ENCODE data around the gene HOXA6.

The HOXA6 gene

DNA sequence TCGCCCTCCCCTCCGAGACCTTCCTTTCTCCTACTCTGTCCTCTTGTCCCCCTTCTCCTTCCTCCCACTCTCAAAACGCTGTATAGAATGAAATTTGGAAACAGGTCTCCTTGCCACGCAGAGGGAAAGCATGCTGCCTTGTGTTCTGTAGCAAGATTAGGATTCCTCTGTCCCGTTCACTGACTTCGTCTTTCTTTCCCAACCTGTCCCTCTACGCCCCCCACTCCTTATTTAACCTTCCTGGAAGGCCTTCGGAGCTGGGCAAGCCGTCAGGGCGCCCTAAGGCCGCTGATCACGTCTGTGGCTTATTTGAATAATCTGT, 16.4 kb upstream of the HOXA6 start:
- TF ChIP-seq ZNF274 (IDR thresholded peaks at IDR 0.05; ENCODE audit: low read depth, low read length): no peak
- no peak overlapping the region; the same call in 1 of the 2 replicates for H3K4me3 ChIP-seq (ENCODE audit: low read length)

DNA sequence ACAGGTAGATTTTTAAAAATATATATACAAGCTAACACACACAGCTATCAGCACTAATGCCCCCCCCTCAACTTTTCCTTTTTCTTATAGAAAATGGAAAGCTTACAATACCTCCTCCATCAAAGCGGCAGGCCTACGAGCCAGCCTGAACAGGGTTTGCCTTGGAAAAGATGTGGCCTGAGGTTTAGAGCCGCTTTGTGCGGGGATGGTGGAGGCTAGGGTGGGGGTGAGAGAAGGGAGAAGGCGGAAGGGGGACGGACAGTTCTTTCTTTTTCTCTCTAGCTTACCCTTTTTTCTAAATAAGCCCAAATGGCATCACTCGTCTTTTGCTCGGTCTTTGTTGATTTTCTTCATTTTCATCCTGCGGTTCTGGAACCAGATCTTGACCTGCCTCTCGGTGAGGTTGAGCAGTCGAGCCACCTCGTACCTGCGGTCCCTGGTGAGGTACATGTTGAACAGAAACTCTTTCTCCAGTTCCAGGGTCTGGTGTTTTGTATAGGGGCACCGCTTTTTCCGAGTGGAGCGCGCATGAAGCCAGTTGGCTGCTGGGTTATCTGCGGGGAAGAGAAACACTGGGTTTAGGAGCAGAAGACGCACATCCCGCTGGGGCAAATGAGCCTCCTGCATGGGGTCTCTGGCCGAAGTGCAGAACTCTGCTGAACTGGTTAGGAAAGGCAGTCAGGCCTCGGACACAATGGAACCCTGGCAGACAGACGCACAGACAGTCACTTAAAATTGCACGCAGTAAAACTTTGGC, 15.9 kb upstream of the HOXA6 start:
- no peak overlapping the region; the same call in 1 of the 2 replicates for H3K4me3 ChIP-seq (ENCODE audit: low read length)
- no peak for TF ChIP-seq ZNF274 (IDR thresholded peaks at IDR 0.05; ENCODE audit: low read depth, low read length)

DNA sequence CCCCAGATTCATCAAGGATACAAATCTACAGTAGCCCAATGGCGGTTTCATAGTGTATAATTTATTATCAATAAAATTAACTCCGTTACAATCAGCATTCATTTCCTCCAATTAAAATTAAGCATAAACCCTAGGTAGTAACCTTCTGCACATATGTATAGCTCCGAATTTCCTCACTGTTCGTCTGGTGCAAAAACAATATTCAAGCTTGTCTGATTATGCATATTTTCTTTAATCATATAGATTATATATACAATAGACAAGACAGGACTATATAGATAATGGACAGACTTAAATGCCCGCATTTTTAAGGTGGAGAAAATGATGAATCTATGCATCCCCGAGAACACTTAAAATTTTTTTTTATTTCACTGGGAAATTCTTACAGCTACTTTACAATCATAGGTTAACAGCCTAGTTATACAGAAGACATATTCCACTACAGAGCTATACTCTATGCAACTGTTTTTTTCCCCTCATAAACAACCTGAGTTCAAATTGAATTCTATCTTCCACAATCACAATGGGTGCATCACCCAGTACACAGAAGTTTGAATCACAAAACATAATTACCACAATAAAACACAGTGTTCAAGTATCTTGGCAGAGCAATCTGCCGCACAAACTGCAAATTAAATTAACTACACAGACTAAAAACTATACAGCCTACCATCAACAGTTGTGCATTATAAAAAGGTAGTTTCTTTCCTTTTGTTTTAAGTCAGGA, 15.2 kb upstream of the HOXA6 start:
- TF ChIP-seq ZNF274 (IDR thresholded peaks at IDR 0.05; ENCODE audit: low read depth, low read length): no peak
- H3K4me3 ChIP-seq (ENCODE audit: low read length): no peak overlapping the region; the same call in 1 of the 2 replicates

DNA sequence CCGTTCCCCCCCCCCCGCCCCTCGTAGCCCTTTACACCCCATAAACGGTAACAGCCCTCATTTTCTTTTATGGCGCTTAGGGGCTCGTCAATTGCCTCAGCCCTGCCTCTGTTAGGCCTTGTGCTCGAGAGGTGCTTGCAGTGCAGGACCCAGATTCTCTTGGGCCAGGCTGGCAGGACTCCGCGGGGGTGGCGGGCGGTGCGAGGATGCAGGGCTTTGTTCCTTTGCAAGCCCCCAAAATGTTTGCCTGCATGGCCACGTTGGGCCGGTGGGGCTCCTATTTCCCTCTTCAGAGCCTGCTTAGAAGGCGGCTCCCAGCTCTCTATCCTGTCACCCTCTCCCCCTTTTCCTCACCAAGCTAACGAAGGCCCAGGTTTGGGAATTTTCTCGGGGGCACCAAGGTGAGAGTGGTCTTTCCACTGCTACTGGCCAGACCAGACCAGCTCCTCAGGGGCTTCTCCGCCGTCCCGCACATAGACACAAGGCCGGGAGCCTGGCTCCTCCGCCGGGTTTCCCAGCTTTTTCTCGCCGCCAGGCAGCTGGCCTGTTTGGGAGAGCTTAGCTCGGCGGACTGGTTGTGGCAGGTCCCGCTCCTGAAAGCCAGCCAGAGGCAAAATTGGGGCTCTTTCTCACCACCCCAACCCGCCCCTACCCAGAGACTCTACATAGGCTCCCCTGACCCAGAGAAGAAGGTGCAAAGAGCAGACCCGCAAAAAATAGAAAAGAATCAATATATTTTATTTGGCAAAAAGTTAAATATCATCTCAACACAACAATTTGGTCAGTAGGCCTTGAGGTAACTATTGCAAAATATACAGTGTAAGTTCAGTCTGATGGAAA, 14.4 kb upstream of the HOXA6 start:
- H3K4me3 ChIP-seq (ENCODE audit: low read length): no peak overlapping the region
- TF ChIP-seq ZNF274 (IDR thresholded peaks at IDR 0.05; ENCODE audit: low read depth, low read length): no peak

DNA sequence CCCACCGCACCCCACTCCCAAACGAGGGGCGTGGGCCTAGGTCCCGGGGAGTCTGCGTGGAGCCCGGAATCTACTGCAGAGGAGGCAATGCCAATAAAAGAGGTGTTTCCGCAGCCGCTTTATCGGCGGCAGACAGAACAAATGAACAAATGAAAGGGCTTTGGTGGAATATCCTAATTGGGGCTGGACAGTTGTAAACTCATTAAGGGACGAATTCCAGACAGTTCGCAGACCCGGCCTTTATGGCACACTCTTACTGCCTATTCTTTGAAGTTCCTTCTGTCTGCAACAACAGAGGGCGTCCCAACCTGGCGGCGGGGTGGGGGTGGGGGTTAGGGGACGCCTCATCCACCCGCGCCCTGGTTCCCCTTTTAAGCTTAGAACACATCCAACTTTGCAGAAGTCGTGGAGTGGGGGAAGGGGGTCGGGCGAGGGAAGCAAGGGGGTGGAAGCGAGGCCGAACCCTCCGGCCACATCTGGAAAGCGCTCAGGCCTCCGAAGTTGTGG, 13.7 kb upstream of the HOXA6 start:
- no peak overlapping the region; the same call in 1 of the 2 replicates for H3K4me3 ChIP-seq (ENCODE audit: low read length)
- TF ChIP-seq ZNF274 (IDR thresholded peaks at IDR 0.05; ENCODE audit: low read depth, low read length): no peak

DNA sequence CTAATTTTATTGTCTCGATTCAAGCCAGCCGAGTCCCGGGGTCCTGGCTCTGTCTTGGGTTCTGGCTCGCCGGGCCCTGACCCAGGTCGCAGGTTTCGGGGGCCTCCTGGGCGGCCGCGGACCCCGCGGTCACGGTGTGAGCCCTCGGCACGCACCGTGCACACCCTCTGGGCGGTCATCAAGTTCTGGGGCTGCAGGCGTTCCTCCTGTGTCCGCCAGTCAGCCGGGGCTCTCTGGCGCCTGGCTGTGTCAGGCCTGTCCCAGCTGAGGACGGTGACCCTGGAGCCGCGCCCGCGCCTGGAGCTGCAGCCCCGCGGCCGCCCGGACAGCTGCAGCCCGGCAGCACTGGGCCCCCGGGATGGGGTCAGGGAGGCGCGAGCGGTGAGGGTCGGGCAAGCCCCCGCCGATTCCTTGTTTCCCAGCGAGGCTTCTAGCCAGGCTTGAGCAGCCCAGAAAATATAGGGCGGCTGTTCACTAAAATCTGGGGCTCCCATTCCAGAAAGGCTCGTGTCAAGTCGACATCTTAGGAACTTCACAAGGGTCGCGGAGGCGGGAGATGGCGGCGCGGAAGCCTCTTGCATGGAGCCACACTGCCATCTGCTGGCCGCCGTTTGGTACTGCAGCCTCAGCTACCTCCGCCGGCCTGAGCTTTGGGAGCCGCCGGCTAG, 13.1 kb upstream of the HOXA6 start:
- no peak for TF ChIP-seq ZNF274 (IDR thresholded peaks at IDR 0.05; ENCODE audit: low read depth, low read length)
- H3K4me3 ChIP-seq (ENCODE audit: low read length): peak overlapping the region; percentile 59; the same call in 1 of the 2 replicates

DNA sequence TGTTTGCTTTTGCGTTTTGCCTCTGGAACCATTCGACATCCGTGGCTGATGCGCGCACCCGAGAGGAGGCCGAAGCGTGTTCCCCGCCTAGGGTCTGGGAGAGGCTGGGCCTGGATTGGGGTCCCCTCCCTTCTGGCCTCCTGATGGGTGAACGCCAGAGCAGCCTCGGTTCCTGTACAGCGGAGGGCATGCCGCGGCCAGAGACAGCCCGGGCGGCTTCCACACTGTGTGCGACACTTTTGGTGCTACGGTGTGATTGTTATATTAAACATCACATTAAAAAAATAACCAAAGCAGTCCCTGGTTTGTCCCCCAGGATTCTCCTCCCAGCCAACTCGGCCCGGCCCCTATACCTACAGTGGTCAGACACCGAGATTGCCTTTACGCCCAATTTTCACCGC, 12.6 kb upstream of the HOXA6 start:
- TF ChIP-seq ZNF274 (IDR thresholded peaks at IDR 0.05; ENCODE audit: low read depth, low read length): no peak
- H3K4me3 ChIP-seq (ENCODE audit: low read length): peak overlapping the region; percentile 59; the same call in 1 of the 2 replicates

DNA sequence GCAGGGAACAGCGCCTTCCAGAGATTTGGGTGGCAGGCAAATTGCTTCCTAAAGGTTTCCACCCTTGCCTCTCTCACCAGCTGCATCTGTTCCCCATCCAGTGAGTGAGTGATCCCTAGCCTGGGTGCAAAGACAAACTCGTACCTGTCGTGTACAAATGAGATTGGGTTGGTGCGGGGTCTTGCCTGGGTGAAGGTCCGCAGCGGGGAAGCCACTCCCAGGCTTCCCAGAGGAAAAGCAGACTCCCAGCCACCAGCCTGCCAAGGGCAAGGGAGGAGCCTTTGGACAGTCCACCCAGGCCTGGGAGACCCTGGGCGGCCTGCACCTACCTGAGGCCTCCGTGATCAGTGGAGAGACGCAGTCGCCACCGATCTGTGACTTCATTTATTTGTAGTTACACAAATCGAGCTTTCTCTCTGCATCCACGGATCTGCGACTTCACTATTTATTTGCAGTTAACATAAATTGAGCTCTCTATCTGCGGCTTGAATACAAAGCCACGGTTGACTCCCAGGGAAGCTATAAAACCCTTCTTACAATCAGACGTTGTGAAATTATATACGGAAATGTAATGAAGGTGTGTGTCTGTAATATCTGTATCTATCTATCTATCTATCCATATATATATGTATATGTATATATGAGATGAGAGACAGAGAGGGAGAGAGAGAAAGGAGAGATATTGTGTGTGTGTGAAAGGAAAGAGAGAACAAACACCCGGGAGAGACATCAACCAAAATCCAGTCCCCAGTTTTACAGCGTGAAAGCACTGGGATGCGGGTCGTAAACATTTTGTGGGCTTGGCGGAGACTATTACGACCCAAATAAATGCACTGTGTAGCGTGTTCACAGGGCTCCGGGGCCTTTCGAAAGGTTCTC, 11.9 kb upstream of the HOXA6 start:
- TF ChIP-seq ZNF274 (IDR thresholded peaks at IDR 0.05; ENCODE audit: low read depth, low read length): no peak

DNA sequence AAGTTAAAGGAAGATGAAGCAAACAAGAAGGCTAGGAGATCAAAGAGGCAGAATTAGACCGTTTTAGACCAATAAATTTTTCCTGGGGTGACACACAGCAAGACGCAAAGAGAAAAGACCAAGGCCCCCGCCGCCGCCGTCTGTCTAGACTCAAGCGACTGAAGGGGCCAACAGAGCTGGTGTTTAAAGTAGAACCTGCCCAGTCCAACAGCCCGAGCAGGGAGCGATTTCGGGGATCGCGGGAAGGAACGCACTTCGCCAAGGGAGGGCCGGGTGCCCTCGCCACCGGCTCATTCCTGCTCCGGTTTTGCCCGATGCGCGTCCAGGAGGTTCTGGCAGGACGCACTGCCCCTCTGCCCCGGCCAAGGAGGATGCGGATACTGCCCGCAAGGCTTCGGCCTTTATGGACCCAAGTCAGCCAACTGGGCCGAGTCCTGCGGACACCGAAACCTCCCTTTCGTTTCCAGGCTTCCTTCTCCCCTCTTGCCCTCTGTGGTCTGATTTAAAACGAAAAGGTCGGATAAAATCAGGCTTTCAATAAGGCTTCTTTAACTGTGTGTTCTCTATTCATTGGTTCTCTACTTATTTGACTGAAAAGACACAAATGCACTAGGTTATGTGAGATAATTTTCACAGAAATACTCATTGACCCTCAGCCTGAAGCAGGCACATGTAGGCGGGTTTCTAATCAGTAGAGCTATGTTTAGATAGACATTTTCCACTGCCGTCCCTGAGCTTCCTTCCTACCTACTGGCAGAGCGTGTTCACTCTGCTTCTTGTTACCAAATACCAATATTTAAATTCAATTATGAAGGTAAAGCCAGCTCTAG, 11.1 kb upstream of the HOXA6 start:
- no peak overlapping the region for H3K4me3 ChIP-seq (ENCODE audit: low read length)
- TF ChIP-seq ZNF274 (IDR thresholded peaks at IDR 0.05; ENCODE audit: low read depth, low read length): no peak

More for the DNA sequence above, 11.9 kb upstream of the HOXA6 start:
- H3K4me3 ChIP-seq (ENCODE audit: low read length): no peak overlapping the region; the same call in 1 of the 2 replicates

DNA sequence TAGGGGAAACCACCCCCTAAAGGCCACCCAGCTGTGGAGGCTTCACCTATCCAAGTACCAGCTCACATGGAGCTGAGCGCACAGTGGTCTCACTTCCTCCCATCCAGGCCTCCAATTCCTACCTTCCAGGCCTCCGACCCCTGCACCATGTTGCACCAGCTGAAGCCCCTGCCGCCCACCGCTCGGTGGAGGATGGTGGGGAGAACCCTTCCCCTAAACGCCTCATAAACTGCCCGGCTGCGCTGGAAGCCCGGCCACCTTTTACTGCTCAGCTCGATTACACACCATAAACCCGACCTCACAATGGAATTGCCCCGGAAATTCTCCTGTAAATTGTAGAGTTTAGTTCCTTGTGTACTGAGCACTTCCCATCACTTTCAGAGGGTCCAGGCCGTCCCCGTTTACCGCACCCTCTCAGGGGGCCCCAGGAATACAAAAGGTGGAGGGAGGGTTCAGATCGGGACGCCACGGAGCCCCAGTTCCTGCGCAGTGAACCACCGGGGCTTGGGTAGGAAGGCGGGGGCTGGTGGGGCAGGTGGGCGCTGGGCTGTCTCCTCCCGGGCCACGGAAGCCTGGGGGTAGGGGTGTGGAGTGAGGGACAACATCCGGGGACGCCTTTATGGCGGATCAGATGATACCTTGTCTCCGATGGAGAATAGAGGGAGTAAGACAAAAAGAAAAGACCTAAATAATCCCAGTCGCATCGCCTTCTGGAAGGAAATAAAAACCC, 10.3 kb upstream of the HOXA6 start:
- TF ChIP-seq ZNF274 (IDR thresholded peaks at IDR 0.05; ENCODE audit: low read depth, low read length): no peak
- no peak overlapping the region for H3K4me3 ChIP-seq (ENCODE audit: low read length)

DNA sequence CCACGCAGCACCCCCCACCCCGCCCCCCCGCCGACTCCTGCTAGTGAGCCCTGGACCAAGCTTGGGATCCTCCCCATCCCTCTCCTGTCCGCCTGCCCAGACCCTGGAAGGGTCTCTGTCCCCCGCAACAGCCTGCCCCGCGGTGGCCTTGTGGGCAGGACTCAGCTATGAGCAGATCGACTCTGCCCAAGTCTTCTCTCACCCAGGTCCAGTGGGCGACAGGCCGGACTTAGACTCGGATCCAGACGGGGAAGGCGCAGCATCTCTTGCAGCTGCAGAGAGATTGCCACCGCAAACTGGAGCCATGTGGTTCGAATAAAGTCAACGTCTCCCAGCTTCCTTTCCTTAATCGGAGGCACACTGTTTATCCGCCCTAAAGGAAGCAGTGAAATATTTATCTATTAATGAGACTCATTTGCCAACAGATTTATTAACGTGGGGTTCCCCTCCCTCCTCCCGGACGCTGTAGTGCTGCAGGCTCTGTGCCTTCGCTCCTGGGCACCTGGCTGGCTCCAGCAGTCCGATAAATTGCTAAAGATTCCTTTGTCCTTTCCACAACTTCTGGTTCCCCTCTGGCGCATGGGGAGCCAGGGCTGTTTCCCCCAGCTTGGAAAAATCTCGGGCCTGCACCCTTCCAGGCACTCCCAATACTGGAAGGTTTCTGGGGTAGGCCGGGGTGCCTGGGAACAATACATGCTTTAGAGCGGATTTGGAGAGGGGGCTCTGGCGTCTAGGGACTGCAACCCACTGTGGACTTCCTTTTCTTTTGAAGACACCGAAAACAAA, 9.5 kb upstream of the HOXA6 start:
- no peak overlapping the region for H3K4me3 ChIP-seq (ENCODE audit: low read length)
- no peak for TF ChIP-seq ZNF274 (IDR thresholded peaks at IDR 0.05; ENCODE audit: low read depth, low read length)
